ENCODE results near the gene CCDC15.

The CCDC15 gene

DNA sequence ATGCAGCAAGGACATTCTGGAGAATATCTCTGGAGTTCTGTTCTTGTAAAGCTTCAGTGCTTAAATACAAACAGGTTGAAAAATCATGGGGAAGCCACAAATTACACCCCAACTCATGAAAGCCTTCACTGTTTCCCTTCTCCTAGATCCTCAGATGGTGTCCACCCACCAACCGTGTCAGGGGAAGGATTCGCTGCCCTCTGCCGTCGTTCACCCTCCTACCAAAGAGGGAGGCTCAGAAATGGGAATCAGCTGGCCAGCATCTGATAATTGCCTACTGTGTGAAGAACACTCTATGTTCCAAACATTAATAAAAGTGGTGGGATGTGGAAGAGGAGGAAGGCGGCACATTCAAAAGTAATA lies 10.8 kb upstream of the CCDC15 start:
- Histone ChIP-seq H3K27ac (ENCODE audit: low read length, poor library complexity, severe bottlenecking) (no peak overlapping the region), H3K27me3 (ENCODE audit: control insufficient read depth in 1 of 2, insufficient read depth in 1 of 2, low read length in 2 of 2) (no peaks in the 10 kb centered on the region), H3K14ac (ENCODE audit: low read length in 2 of 2) (no peak overlapping the region), H4K91ac (ENCODE audit: low read length) (no peak overlapping the region), H3K4ac (ENCODE audit: low read depth in 1 of 2, low read length in 2 of 2) (no peak overlapping the region), H3K4me2 (ENCODE audit: low read length, poor library complexity, severe bottlenecking) (no peak overlapping the region), H3K36me3 (ENCODE audit: control insufficient read depth in 1 of 2, insufficient read depth in 2 of 2, low read depth in 1 of 2, low read length in 2 of 2) (no peaks in the 10 kb centered on the region), H3K23ac (ENCODE audit: low read length in 2 of 2) (no peak overlapping the region), H3K9me3 (ENCODE audit: control insufficient read depth, low read length) (no peaks in the 10 kb centered on the region), H3K4me1 (ENCODE audit: control insufficient read depth, insufficient read depth, low read depth, low read length) (no peaks in the 10 kb centered on the region), H2BK120ac (ENCODE audit: low read depth, low read length) (no peak overlapping the region), H2AFZ (ENCODE audit: low read depth, low read length) (no peak overlapping the region), H3K9ac (ENCODE audit: low read length) (no peak overlapping the region), H2AK5ac (ENCODE audit: low read length, severe bottlenecking) (no peak overlapping the region), H2BK15ac (ENCODE audit: low read depth, poor library complexity, severe bottlenecking) (no peak overlapping the region), H2BK12ac (ENCODE audit: low read length in 2 of 2) (no peak overlapping the region), H2BK5ac (ENCODE audit: low read depth, low read length, poor library complexity, severe bottlenecking) (no peak overlapping the region), H3K4me3 (ENCODE audit: insufficient read depth in 1 of 2, low read depth in 1 of 2, low read length in 2 of 2) (no peak overlapping the region), H3K79me1 (replicated peaks; ENCODE audit: low read length, poor library complexity, severe bottlenecking) (no peaks in the 10 kb centered on the region), H3K18ac (ENCODE audit: low read depth in 1 of 2, low read length in 2 of 2) (no peak overlapping the region), H4K8ac (ENCODE audit: low read length) (no peak overlapping the region)
- 83% methylated on average over 4 of the region's 5 CpGs for WGBS
- no peak for DNase-seq

- Histone ChIP-seq H2BK15ac (ENCODE audit: low read depth, poor library complexity, severe bottlenecking) (no peak overlapping the region), H3K79me1 (replicated peaks; ENCODE audit: low read length, poor library complexity, severe bottlenecking) (no peaks in the 10 kb centered on the region), H4K8ac (ENCODE audit: low read length) (no peak overlapping the region), H2BK5ac (ENCODE audit: low read depth, low read length, poor library complexity, severe bottlenecking) (no peak overlapping the region), H3K4me2 (ENCODE audit: low read length, poor library complexity, severe bottlenecking) (no peak overlapping the region), H3K14ac (ENCODE audit: low read length in 2 of 2) (no peak overlapping the region), H3K9ac (ENCODE audit: low read length) (no peak overlapping the region), H2AK5ac (ENCODE audit: low read length, severe bottlenecking) (no peak overlapping the region), H4K91ac (ENCODE audit: low read length) (no peak overlapping the region), H3K36me3 (ENCODE audit: control insufficient read depth in 1 of 2, insufficient read depth in 2 of 2, low read depth in 1 of 2, low read length in 2 of 2) (no peaks in the 10 kb centered on the region), H3K4me1 (ENCODE audit: control insufficient read depth, insufficient read depth, low read depth, low read length) (no peaks in the 10 kb centered on the region), H3K4ac (ENCODE audit: low read depth in 1 of 2, low read length in 2 of 2) (no peak overlapping the region), H2BK120ac (ENCODE audit: low read depth, low read length) (no peak overlapping the region), H3K23ac (ENCODE audit: low read length in 2 of 2) (no peak overlapping the region), H2BK12ac (ENCODE audit: low read length in 2 of 2) (no peak overlapping the region), H3K27me3 (ENCODE audit: control insufficient read depth in 1 of 2, insufficient read depth in 1 of 2, low read length in 2 of 2) (no peaks in the 10 kb centered on the region), H2AFZ (ENCODE audit: low read depth, low read length) (no peak overlapping the region), H3K27ac (ENCODE audit: low read length, poor library complexity, severe bottlenecking) (no peak overlapping the region), H3K18ac (ENCODE audit: low read depth in 1 of 2, low read length in 2 of 2) (no peak overlapping the region), H3K9me3 (ENCODE audit: control insufficient read depth, low read length) (no peaks in the 10 kb centered on the region), H3K4me3 (ENCODE audit: insufficient read depth in 1 of 2, low read depth in 1 of 2, low read length in 2 of 2) (no peak overlapping the region)
- 75% methylated on average over 1 of the region's 1 CpG for WGBS
- no peak for DNase-seq
Observed at GRCh38 chr11:124943741-124944140, 10.3 kb upstream of the CCDC15 start.

- Histone ChIP-seq H2BK5ac (ENCODE audit: low read depth, low read length, poor library complexity, severe bottlenecking) (no peak overlapping the region), H3K9me3 (ENCODE audit: control insufficient read depth, low read length) (peaks cover 2% of the 10 kb centered on the region), H3K4me3 (ENCODE audit: insufficient read depth in 1 of 2, low read depth in 1 of 2, low read length in 2 of 2) (no peak overlapping the region), H3K4me2 (ENCODE audit: low read length, poor library complexity, severe bottlenecking) (no peak overlapping the region), H3K23ac (ENCODE audit: low read length in 2 of 2) (no peak overlapping the region), H3K14ac (ENCODE audit: low read length in 2 of 2) (no peak overlapping the region), H2BK12ac (ENCODE audit: low read length in 2 of 2) (no peak overlapping the region), H3K36me3 (ENCODE audit: control insufficient read depth in 1 of 2, insufficient read depth in 2 of 2, low read depth in 1 of 2, low read length in 2 of 2) (no peaks in the 10 kb centered on the region), H2AFZ (ENCODE audit: low read depth, low read length) (no peak overlapping the region), H2BK15ac (ENCODE audit: low read depth, poor library complexity, severe bottlenecking) (no peak overlapping the region), H2AK5ac (ENCODE audit: low read length, severe bottlenecking) (no peak overlapping the region), H3K27ac (ENCODE audit: low read length, poor library complexity, severe bottlenecking) (no peak overlapping the region), H3K9ac (ENCODE audit: low read length) (no peak overlapping the region), H2BK120ac (ENCODE audit: low read depth, low read length) (no peak overlapping the region), H3K79me1 (replicated peaks; ENCODE audit: low read length, poor library complexity, severe bottlenecking) (no peaks in the 10 kb centered on the region), H3K4me1 (ENCODE audit: control insufficient read depth, insufficient read depth, low read depth, low read length) (no peaks in the 10 kb centered on the region), H4K91ac (ENCODE audit: low read length) (no peak overlapping the region), H3K27me3 (ENCODE audit: control insufficient read depth in 1 of 2, insufficient read depth in 1 of 2, low read length in 2 of 2) (no peaks in the 10 kb centered on the region), H3K4ac (ENCODE audit: low read depth in 1 of 2, low read length in 2 of 2) (no peak overlapping the region), H4K8ac (ENCODE audit: low read length) (no peak overlapping the region), H3K18ac (ENCODE audit: low read depth in 1 of 2, low read length in 2 of 2) (no peak overlapping the region)
- 94% methylated on average over 2 of the region's 3 CpGs for WGBS
- DNase-seq: no peak
Observed at GRCh38 chr11:124944565-124944964, 9.4 kb upstream of the CCDC15 start.

GRCh38 chr11:124945826-124946225 lies 8.2 kb upstream of the CCDC15 start:
- Histone ChIP-seq H3K27me3 (ENCODE audit: control insufficient read depth in 1 of 2, insufficient read depth in 1 of 2, low read length in 2 of 2) (no peaks in the 10 kb centered on the region), H3K9ac (ENCODE audit: low read length) (no peak overlapping the region), H3K9me3 (ENCODE audit: control insufficient read depth, low read length) (peaks cover 2% of the 10 kb centered on the region), H3K79me1 (replicated peaks; ENCODE audit: low read length, poor library complexity, severe bottlenecking) (no peaks in the 10 kb centered on the region), H3K4me3 (ENCODE audit: insufficient read depth in 1 of 2, low read depth in 1 of 2, low read length in 2 of 2) (no peak overlapping the region), H3K18ac (ENCODE audit: low read depth in 1 of 2, low read length in 2 of 2) (no peak overlapping the region), H3K27ac (ENCODE audit: low read length, poor library complexity, severe bottlenecking) (no peak overlapping the region), H2BK120ac (ENCODE audit: low read depth, low read length) (no peak overlapping the region), H4K91ac (ENCODE audit: low read length) (no peak overlapping the region), H3K4ac (ENCODE audit: low read depth in 1 of 2, low read length in 2 of 2) (no peak overlapping the region), H4K8ac (ENCODE audit: low read length) (no peak overlapping the region), H2BK12ac (ENCODE audit: low read length in 2 of 2) (no peak overlapping the region), H3K36me3 (ENCODE audit: control insufficient read depth in 1 of 2, insufficient read depth in 2 of 2, low read depth in 1 of 2, low read length in 2 of 2) (no peaks in the 10 kb centered on the region), H3K14ac (ENCODE audit: low read length in 2 of 2) (no peak overlapping the region), H3K4me2 (ENCODE audit: low read length, poor library complexity, severe bottlenecking) (no peak overlapping the region), H3K4me1 (ENCODE audit: control insufficient read depth, insufficient read depth, low read depth, low read length) (no peaks in the 10 kb centered on the region), H3K23ac (ENCODE audit: low read length in 2 of 2) (no peak overlapping the region), H2BK5ac (ENCODE audit: low read depth, low read length, poor library complexity, severe bottlenecking) (no peak overlapping the region), H2BK15ac (ENCODE audit: low read depth, poor library complexity, severe bottlenecking) (no peak overlapping the region), H2AK5ac (ENCODE audit: low read length, severe bottlenecking) (no peak overlapping the region), H2AFZ (ENCODE audit: low read depth, low read length) (no peak overlapping the region)
- DNase-seq: no peak
- 40% methylated on average over 3 of the region's 6 CpGs for WGBS
